PC-9 (cell line): Measurements from ENCODE around the gene TMEM63B.

Experiments
- EZH2 ChIP-seq: fragments of 200-600 bp; sonication (generic); IDR thresholded peaks from 2 replicates; pipeline ENCODE4 v1.8.0; 2017; ENCODE audit warnings: antibody characterized with exemption, low read depth
- TF ChIP-seq, protein P1 (sequence below): fragments of 200-600 bp; sonication (generic); conservative IDR thresholded peaks from 2 replicates; pipeline ENCODE4 v1.6.1; 2017; ENCODE audit warnings: mixed run types, antibody characterized with exemption, mild to moderate bottlenecking, moderate library complexity

GRCh38 chr6:44176762-44177509, 49.6 kb downstream of the TMEM63B start:
- TF ChIP-seq, protein P1, sequence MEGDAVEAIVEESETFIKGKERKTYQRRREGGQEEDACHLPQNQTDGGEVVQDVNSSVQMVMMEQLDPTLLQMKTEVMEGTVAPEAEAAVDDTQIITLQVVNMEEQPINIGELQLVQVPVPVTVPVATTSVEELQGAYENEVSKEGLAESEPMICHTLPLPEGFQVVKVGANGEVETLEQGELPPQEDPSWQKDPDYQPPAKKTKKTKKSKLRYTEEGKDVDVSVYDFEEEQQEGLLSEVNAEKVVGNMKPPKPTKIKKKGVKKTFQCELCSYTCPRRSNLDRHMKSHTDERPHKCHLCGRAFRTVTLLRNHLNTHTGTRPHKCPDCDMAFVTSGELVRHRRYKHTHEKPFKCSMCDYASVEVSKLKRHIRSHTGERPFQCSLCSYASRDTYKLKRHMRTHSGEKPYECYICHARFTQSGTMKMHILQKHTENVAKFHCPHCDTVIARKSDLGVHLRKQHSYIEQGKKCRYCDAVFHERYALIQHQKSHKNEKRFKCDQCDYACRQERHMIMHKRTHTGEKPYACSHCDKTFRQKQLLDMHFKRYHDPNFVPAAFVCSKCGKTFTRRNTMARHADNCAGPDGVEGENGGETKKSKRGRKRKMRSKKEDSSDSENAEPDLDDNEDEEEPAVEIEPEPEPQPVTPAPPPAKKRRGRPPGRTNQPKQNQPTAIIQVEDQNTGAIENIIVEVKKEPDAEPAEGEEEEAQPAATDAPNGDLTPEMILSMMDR: no peak
- TF ChIP-seq EZH2: no peak
